SU-DHL-6 (cell line): ENCODE data around the gene TSHB.

Source experiments
- H2AFZ ChIP-seq: fragments of 200-600 bp; sonication (generic); 2 replicates; pipeline ENCODE4 v1.6.1; 2014; ENCODE audit warnings: low read depth, mild to moderate bottlenecking, moderate library complexity, mixed read lengths, antibody characterized with exemption, low read length; ENCODE audit not compliant: severe bottlenecking
- H3F3A ChIP-seq: fragments of 200-600 bp; shearing (Covaris generic); 2 replicates; pipeline ENCODE4 v1.6.0; 2016; ENCODE audit warnings: antibody characterized with exemption, mild to moderate bottlenecking; ENCODE audit not compliant: insufficient read depth
- H3K27ac ChIP-seq: fragments of 200-600 bp; sonication (generic); 2 replicates; pipeline ENCODE4 v1.5.1; 2016; ENCODE audit warnings: low read depth, mild to moderate bottlenecking, low read length, moderate library complexity, mixed read lengths
- H3K27me3 ChIP-seq: fragments of 200-600 bp; sonication (generic), shearing (Covaris generic); 2 replicates; pipeline ENCODE4 v1.6.0; 2014; ENCODE audit warnings: mild to moderate bottlenecking, low read length
- H3K36me3 ChIP-seq: fragments of 200-600 bp; sonication (generic); 2 replicates; pipeline ENCODE4 v1.6.1; 2014; ENCODE audit warnings: mild to moderate bottlenecking, low read length, mixed read lengths
- H3K4me2 ChIP-seq: fragments of 300-600, 200-600 bp; shearing (Covaris generic), sonication (generic); 2 replicates; pipeline ENCODE4 v1.6.0; 2014; ENCODE audit warnings: low read length, low read depth, mild to moderate bottlenecking; ENCODE audit not compliant: poor library complexity, severe bottlenecking
- H3K4me3 ChIP-seq: fragments of 200-600 bp; sonication (generic); 2 replicates; pipeline ENCODE4 v1.5.1; 2014; ENCODE audit warnings: antibody characterized with exemption, low read length, mild to moderate bottlenecking, mixed read lengths; ENCODE audit not compliant: insufficient read depth, poor library complexity, severe bottlenecking
- H3K79me2 ChIP-seq: fragments of 200-600 bp; sonication (generic); 2 replicates; pipeline ENCODE4 v1.6.1; 2014; ENCODE audit warnings: mild to moderate bottlenecking, low read length, moderate library complexity; ENCODE audit not compliant: insufficient read depth
- H3K9ac ChIP-seq: fragments of 200-600 bp; sonication (generic); 2 replicates; pipeline ENCODE4 v1.7.0; 2014; ENCODE audit warnings: mild to moderate bottlenecking, low read length
- H3K9me2 ChIP-seq: fragments of 200-600 bp; sonication (generic); replicated peaks from 2 replicates; pipeline ENCODE4 v1.6.1; 2014; ENCODE audit warnings: low read length; ENCODE audit not compliant: insufficient read depth
- H3K9me3 ChIP-seq: fragments of 200-600 bp; sonication (generic); 2 replicates; pipeline ENCODE4 v1.6.1; 2014; ENCODE audit warnings: low read length, mixed read lengths; ENCODE audit not compliant: insufficient read depth
- H4K20me1 ChIP-seq: fragments of 200-600 bp; sonication (generic); 2 replicates; pipeline ENCODE4 v1.6.1; 2014; ENCODE audit warnings: low read depth, mild to moderate bottlenecking, antibody characterized with exemption, low read length, moderate library complexity, mixed read lengths
- EZH2phosphoT487 ChIP-seq: fragments of 200-600 bp; sonication (generic), shearing (Covaris generic); conservative IDR thresholded peaks from 2 replicates; pipeline ENCODE4 v1.6.1; 2018; ENCODE audit warnings: mild to moderate bottlenecking, antibody characterized with exemption, low read length, moderate library complexity, mixed read lengths
- TF ChIP-seq, protein P1 (sequence below): fragments of 200-600 bp; sonication (generic); IDR thresholded peaks from one replicate; pipeline ENCODE4 v1.5.1; 2017; ENCODE audit warnings: antibody characterized with exemption, mild to moderate bottlenecking, low read length, moderate library complexity; ENCODE audit not compliant: insufficient read depth, poor library complexity, severe bottlenecking

TSHB gene

DNA sequence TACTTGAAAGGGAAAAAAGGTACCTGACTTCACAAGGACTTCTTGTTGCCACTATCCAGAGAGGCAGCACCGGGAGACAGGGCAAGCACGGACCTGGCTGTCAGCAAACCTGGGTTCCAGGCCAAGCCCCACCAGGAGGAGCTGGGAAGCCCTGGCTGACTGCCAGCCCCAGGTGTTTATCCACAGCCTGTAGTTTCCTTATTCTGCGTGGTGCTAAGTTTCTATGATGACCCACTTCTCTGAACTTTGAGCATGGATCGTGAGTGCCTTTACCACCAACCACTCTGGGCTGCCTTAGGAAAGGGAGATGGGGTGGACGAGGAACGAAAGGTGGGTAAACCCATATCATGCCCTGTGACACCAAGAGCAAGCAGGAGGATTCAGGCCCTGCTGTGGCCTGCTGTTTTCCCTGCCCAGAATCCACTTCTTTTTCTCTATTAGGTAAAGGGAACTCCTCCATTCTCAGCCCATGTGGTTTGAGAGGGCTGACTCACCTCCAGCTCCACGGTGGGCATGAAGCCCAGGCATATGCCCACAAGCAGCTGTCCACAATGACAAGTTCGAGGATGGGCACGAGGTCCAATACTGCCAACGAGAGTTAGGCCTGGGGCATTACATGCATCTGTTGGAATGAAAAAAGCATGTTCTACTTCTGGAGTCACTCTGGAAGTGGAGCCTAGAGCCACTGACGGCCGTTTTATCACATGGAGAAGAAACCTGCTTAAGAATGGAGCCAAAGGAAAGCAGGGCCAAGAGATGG, 39.4 kb downstream of the TSHB start:
- H3K27me3 ChIP-seq = no peaks in the 10 kb centered on the region
- no peaks in the 10 kb centered on the region for H3K9me2 ChIP-seq
- H3K36me3 ChIP-seq = no peaks in the 10 kb centered on the region
- no peaks in the 10 kb centered on the region for H3K79me2 ChIP-seq
- no peak overlapping the region for H3K4me2 ChIP-seq
- no peaks in the 10 kb centered on the region for H3F3A ChIP-seq
- no peak overlapping the region for H3K4me3 ChIP-seq
- no peak overlapping the region for H3K9ac ChIP-seq
- no peaks in the 10 kb centered on the region for H4K20me1 ChIP-seq
- H2AFZ ChIP-seq = no peak overlapping the region
- TF ChIP-seq EZH2phosphoT487 = no peak
- TF ChIP-seq, protein P1, sequence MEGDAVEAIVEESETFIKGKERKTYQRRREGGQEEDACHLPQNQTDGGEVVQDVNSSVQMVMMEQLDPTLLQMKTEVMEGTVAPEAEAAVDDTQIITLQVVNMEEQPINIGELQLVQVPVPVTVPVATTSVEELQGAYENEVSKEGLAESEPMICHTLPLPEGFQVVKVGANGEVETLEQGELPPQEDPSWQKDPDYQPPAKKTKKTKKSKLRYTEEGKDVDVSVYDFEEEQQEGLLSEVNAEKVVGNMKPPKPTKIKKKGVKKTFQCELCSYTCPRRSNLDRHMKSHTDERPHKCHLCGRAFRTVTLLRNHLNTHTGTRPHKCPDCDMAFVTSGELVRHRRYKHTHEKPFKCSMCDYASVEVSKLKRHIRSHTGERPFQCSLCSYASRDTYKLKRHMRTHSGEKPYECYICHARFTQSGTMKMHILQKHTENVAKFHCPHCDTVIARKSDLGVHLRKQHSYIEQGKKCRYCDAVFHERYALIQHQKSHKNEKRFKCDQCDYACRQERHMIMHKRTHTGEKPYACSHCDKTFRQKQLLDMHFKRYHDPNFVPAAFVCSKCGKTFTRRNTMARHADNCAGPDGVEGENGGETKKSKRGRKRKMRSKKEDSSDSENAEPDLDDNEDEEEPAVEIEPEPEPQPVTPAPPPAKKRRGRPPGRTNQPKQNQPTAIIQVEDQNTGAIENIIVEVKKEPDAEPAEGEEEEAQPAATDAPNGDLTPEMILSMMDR = no peak
- no peaks in the 10 kb centered on the region for H3K9me3 ChIP-seq
- H3K27ac ChIP-seq = no peak overlapping the region

DNA sequence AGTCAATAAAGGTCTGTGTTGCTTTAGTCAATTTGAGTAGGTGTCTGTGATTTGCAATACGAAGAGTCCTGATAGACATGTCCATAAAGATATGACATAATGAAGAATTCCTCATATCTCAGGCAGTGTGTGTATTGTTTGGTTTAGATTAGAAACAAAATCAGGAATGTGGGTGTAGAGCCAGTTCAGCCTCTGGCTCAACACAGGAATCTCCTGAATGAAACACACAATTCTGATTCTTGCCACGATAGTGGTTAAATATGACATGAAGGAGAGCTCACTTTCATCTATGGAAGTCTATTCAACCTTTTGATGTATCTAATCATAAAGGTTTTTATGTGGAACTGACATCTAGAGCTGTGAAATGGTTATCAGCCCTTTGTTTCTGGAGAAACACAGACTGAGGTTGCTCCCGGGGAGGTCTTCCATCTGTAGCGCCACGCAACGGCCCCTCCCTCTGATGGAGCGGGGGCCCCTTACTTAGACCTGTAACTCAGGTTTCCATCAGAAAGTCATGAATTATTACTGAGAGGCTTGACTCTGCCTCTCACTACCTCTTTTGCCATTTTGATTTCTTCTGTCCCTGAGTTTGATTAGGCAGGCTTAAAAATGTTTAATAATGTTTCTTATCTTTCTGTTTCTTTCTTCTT, 40.2 kb downstream of the TSHB start:
- H2AFZ ChIP-seq = no peak overlapping the region
- H3K4me3 ChIP-seq = no peak overlapping the region
- no peaks in the 10 kb centered on the region for H3F3A ChIP-seq
- H3K9me2 ChIP-seq = no peaks in the 10 kb centered on the region
- H3K36me3 ChIP-seq = no peaks in the 10 kb centered on the region
- no peak overlapping the region for H3K9ac ChIP-seq
- no peak overlapping the region for H3K27ac ChIP-seq
- H3K79me2 ChIP-seq = no peaks in the 10 kb centered on the region
- no peaks in the 10 kb centered on the region for H3K9me3 ChIP-seq
- no peak overlapping the region for H3K4me2 ChIP-seq
- no peaks in the 10 kb centered on the region for H4K20me1 ChIP-seq
- TF ChIP-seq, protein P1 = no peak
- TF ChIP-seq EZH2phosphoT487 = no peak
- no peaks in the 10 kb centered on the region for H3K27me3 ChIP-seq

- Histone ChIP-seq H3K79me2 (no peaks in the 10 kb centered on the region), H3K9me3 (no peaks in the 10 kb centered on the region), H3K9ac (no peak overlapping the region), H3K9me2 (no peaks in the 10 kb centered on the region), H3K36me3 (no peaks in the 10 kb centered on the region), H3K4me3 (no peak overlapping the region), H3F3A (no peaks in the 10 kb centered on the region), H3K27me3 (no peaks in the 10 kb centered on the region), H2AFZ (no peak overlapping the region), H3K4me2 (no peak overlapping the region), H4K20me1 (no peaks in the 10 kb centered on the region), H3K27ac (no peak overlapping the region)
- TF ChIP-seq, protein P1 = no peak
- no peak for TF ChIP-seq EZH2phosphoT487
These were observed 41.5 kb downstream of the TSHB start for GRCh38 chr1:115071012-115071664.
